GM18870 (cell line): ENCODE measurements around the gene CD151.

Source experiments
- ATAC-seq: cut with Tn5 transposase; IDR thresholded peaks from one replicate; pipeline ENCODE4 v1.9.1; 2021; ENCODE audit warnings: moderate library complexity; ENCODE audit not compliant: unreplicated experiment

The CD151 gene

DNA sequence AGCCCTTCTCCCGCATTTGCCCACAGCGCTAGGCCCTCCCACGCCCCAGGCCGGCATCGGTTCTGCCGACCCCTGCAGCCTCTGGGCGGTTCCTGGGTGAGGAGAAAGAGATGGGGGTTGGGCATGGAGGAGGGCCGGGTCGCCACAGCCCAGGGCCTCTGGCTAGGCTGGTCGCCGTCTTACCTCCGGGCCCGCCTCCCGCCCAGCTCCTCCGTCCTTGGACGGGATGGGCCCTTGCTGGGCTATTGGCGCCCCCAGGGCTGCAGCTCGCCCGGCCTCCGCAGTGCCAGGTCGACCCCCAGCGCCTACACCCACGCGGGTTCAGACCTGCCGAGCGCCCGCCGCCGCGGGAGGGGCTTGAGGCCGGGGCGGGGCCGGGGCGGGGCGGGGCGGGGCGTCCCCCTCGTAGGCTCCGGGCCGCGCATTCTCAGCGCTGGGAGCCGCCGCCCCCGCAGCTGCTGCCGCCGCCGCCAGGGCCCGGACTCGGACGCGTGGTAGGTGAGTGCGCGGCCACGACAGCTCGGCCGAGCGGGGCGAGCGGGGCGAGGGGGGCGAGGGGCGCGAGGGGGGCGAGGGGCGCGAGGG is at the start of gene CD151:
TSS of gene CD151 (plus strand) at position 424 of the 585 bp plus-strand sequence. CDS start 3,118 bp downstream, outside the sequence.
- ATAC-seq = no peak

DNA sequence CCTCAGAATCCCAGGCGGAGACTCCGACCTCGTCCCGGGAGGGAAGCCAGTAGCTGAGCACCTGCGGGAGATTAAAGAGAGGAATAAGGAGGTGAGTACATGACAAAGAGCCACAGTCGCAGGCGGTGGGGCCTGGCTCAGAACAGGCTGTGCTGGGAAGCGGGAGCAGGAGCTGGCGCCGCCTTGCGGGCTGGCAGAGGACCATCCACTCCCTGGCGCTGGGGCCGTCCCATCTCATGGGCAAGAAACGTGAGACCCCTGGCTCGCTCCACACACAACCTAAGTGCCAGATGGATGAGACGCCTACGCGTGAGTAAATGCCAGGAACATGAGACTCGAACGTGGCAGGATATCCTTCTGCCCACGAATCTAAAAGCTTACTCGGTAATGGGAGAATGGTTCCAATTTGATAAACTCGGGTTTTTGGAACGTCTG is 49.2 kb upstream of the CD151 start:
- ATAC-seq = no peak

DNA sequence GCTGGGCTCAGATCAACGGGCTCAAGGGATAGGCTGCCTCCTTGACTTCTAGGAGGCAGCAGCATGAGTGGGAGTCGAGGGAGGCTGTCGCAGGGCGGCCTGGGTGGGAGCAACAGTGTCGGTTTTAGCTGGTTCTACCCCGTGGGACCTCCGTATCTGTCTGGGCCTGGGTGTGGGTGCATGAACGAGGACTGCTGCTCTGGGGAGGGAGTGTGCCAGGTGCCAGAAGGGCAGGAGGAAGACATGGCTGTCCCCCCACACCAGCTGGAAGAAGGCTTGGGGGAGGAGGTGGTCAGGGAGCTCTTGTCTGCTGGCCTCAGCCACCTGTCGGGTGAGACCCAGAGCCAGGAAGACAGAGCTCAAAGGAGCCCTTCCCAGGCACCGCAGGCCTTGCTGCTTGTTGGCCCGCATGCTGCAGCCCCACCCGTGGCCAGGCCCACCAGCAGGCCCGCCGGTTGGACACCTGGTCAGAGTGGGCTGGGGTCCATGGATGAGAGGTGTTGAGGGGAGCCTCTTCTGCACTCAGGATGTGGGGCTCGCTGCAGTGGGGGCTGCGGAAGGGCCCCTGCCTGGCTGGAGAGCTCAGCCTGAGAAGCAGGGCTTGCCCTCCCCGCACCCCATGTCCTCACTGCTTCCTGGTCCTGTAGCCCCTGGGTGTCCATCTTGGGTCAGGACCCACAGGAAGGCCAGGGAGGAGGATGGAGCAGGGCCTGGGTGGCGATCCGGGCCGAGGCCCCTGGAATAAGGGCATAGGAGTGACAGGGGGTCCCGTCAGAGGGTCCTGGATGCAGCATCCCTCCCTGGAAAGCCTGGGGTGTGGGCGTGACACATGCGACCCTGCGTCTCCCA is 46.3 kb upstream of the CD151 start:
- no peak for ATAC-seq

DNA sequence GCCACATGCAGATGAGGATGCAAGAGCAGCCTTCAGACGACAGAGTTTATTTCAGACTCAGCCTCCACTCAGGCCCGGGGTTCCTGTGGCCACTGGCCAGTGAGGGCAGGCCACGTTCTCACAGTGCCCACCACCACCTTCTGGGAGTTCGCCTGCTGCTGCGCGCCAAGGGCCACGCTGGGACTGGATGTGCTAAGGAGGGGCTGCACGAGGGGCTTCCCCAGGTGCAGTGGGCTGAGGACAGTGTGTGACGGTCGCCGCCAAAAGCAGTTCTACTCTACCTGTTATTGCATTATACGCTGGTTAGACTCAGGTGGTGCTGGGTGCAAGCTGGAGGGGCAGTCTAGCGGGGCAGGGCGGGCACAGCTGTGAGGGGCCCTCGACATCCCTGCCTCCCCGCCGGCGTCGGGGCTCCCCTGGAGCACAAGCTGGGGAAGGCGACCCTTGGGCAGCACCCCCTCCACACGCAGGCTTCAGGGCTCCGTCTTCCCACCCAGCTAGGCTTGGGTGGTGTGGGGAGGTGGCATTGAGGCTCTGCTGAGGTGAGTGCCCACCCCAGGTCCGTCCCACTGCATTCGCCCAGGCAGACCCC is 45.6 kb upstream of the CD151 start:
- ATAC-seq = no peak

DNA sequence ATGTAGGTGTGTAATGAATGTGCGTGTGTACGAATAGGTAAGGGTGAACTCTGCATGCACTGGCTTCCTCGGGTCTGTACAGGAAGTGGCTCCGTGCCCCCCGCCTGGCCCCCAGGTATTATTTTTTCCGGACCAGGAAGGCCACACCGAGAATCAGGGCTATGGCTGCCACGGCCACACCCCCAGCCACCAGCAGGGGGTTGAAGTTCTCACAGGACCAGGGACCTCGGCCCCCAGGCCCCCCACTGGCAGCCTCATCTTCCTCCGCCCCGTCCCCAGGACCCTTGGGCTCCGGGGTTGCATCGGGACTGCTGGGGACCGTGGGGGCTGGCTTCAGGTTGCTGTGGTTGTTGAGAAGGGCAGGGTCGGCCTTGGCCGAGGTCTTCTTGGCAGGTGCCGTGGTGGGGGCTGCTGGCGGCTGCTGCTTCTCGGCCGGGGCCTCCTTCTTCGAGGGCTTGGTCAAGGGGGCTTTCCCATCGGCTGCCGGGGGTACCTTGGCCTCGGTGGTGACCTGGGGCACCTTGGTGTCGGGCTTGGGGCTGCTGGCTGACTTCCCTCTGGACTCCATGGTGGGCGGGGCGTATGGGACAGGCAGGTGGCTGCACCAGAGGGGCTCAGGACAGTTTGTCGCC is 44.6 kb upstream of the CD151 start:
- no peak for ATAC-seq

DNA sequence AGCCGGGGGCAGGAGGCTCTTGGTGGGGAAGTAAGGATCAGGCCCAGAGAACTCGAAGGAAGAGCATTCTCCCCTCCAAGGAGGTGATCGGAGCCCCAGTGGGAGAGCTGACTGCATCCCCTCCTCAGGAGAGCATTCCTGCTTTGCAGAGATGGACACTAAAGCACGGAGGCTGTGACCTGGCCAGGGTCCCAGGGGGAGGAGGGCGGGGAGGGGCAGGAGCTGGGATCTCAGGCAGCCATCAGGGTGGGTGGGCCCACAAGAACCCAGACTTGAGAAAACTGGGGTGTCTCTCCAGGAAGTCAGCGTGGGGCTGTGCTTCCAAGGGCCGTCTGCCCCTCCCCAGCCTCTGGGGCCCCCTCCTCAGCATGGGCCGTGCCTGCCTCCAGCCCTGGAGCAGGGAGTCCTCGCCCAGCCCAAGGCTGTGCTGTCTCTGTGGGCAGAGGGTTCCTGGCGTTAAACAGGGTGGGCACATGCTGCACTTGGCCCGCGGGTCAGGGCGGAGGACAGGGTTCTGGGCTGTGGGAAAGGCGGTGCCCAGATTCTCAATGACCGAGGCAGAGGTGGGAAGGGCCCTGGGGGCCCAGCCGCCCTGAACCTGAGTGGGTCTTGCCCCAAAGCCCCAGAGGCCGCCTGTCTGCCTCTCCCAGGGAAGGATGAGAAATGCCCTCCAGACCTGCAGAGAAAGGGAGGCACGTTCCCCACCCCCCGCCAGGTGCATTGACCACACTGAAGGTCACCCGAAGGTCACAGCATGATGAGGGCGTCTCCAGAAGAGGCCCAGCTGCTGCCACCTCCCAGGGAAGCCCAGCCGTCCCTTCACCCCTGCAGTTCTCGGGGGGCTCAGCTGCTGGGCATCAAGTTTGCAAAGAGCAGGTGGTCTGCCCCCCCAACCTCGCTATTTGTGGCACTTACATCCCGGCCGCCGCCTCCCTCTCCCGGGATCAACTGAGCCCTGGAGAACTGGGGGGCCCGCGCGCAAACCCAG is 43.5 kb upstream of the CD151 start:
- no peak for ATAC-seq

DNA sequence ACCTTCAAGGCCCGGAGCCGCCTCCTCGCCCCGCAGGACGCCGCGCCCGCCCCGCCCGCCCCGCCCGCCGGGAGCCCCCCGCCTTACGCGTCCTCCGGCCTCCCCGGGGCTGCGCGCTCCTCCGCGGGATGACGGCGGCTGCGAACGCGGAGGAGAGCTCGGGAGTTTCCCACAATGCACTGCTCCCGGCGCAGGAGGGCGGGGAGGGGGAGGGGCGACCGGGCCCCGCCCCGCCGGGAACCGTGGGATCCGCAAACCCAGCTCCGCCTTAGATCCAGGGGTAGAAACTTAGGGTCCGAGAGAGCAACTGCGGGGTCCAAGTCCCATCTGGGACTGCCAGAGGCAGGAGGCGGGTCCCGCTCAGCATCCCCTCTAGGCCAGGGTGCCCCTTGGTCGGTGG is 42.8 kb upstream of the CD151 start, which contains the start of gene CEND1:
TSS of gene CEND1 (minus strand) at position 148 of the 400 bp plus-strand sequence. CDS start 1,514 bp downstream, outside the sequence.
- no peak for ATAC-seq

DNA sequence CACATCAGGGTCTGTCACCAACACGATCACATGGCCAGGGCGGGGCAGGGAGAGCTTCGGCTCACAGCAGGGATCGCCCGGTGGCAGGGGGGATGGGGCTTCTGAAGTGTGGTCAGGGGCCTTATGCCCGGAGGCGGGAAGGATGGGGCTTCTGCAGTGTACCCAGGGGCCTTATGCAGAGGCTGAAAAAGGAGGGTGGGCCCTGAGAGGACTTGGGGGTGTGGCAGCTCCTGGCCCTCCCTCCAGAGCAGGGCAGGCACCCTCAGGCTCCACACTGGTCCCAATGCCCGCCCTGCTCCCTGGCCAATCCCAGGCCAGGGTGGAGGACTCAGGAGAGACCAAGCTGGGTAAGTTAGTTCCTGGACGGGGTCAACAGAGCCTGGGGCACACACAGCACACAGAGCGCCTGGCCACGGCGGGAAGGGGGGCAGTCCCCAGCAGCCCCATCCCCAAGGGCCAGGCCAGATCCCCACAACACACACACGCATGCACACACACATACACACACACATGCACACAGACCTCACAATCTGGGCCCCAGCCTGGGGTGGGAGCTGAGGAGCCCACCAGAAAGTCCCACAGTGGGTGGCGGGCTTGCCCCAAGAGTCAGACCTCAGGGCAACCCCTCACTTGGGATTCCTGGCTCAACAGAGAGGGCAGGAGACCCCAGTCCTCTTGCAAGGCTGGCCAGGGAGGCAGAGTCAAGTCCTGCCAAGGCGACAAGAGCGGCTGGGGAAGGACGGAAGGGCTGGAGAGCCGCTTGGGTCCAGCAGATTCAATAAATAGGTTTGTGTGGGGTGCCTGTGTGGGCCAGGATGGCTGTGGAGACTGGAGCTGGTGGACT is 41.8 kb upstream of the CD151 start:
- ATAC-seq = no peak

DNA sequence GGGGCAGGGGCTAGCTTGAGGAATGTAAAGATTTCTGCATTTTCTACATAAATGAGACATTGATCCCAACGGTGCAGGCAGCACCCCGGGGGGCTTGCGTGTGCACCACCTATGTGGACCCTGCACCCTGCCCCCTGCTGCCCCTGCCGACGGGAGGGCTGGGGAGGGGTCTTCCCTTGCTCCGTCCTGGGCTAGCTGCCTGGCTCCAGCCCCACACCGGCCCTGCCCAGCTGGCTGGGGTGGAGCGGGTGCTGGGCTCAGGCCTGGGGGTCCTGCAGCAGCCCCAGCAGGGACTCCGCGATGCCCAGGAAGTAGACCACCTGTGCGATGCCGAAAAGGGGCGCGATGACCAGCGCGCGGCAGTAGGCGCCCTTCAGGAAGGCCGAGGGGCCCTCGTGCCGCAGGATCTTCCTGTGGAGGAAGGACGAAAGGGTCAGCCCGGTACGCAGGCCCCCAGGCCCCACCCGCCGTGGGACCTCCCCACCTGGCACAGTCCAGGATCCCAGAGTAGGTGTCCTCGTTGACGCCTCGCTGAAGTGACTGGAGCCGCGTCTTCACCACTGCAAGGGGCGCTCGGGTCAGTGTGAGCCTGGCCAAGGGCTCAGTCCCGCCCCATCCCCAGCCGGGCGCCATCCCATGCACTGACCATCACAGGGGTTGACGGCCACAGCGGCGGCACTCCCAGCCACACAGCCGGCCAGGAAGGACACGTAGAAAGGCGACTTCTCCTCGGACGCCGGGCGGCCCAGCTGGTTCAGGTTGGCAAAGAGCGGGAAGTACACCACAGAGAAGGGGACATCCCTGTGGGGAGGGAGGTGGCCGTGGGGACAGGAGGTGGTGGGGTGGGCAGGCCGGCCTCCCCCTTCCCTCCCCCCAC is 40.9 kb upstream of the CD151 start:
- no peak for ATAC-seq

DNA sequence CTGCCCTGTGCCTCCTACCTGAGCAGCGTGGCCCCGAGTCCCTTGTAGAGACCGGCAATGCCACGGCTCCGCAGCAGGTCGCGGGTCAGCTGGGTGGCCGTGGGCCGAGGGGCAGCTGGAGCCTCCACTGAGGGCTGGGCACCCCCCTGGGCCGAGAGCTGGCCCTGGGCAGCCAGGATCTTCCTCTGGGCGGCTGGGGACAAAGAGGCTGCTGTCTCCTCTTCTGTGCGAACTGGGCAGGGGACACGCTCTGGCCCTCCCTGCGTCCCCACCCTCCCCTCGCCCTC is 40.3 kb upstream of the CD151 start:
- no peak for ATAC-seq

DNA sequence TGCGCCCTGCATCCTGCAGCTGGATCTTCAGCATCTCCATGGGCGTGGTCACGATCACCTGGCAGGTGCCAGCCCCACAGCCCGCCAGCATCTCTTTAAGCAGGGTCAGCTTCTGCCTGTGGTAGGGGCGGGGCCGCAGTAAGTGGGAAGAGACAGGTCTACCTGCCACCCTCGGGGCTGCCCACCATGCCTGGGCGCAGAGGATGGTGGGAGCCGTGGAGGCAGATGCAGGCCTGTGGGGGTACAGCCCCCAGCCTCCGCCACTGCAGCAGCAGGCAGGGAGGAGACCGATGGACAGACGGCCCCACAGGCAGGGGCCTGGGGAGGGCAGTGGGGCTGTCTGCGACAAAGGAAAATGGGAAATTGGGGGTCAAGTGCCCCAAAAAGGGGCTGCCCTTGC is 39.9 kb upstream of the CD151 start:
- ATAC-seq = no peak

DNA sequence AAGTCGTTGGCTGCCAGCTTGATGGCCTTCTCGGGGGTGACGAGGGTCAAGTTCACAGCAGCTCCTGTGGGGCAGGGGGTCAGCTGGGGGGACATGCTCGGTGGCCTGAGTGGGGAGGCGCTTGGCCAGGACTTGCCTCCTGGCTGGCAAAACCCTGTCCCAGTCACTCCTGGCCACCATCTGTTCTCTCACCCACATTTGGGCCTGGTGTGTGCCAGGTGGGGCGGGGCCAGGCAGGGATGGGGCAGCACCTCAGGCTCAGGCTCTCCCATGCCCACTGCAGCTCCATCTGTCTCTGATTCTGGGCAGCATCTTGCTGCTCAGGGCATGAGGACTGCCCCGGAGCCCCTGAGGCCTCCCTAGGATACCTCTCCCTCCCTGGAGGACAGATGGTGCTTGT is 39.2 kb upstream of the CD151 start:
- no peak for ATAC-seq

DNA sequence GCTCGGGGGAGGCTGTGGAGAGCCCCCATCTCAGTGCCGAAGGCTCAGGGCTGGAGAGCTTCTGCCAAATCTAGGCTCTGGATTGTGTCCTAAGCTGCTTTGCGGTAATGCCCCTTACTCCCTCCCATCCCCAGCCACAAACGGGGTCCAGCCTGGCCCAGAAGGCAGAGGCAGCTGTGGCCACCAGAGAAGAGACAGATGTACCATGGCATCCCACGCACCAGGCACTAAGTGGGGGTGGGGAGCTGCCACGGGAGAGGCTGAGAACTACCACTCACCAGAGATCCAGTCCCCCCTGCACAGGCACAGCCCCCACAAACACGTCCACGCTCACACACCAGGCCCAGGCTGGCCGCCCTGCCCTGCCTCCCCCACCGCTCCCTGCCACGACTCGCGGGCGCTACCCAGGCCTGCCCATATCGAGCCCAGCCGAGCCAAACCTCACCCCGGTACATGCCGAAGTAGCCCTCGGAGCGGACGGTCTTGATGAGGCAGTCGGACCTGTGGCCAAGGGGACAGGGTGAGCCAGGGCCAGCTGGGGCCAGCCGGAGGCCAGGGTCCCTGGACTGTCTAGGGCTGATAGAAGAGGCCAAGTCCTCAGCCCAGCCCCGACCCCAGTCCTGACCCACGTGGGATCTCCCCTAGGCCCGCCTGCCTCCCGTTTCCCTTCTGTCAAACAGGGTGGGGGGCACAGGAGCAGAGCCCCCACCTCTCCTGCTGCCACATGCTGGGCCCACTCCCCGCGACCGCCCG is 38.6 kb upstream of the CD151 start:
- no peak for ATAC-seq

DNA sequence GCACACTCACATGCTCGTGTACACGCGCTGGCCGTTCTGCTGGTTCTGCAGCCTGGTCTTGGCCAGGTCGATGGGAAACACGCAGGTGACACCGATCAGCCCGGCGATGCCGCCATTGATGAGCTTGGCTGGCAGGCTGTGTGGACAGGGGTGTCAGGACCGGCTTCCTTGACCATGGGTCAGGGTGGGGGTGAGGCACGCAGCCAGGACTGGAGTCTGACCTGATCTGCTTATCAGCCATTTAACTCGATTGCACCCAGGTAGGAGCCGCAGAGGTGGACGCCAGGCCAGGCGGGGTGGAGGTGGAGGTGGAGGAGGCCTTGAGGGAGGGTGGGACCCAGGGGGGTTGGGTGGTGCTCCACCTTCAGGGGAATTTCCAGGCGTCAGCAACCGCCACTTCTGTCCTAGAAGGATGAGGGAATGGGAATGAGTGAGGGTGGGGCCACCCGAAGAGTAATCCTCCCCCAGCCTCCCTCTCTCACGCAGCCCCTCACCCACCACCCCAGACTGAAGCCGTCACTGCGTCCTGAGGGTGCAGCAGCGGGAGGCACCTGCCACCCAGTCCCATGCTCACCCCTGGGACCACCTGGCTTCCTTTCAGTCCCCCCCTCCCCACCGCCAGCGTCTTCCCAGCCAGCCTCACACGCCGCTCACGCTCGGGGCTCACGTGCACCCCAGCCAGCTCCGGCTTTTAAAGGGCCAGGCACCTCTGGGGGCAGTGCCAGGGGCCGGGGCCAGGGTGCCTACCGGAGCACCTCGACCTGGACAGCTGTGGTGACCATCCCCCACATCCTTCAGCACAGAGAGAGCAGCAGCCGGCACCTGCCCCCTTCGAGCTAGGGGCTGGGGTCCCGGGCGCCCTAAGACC is 37.8 kb upstream of the CD151 start:
- ATAC-seq = no peak

DNA sequence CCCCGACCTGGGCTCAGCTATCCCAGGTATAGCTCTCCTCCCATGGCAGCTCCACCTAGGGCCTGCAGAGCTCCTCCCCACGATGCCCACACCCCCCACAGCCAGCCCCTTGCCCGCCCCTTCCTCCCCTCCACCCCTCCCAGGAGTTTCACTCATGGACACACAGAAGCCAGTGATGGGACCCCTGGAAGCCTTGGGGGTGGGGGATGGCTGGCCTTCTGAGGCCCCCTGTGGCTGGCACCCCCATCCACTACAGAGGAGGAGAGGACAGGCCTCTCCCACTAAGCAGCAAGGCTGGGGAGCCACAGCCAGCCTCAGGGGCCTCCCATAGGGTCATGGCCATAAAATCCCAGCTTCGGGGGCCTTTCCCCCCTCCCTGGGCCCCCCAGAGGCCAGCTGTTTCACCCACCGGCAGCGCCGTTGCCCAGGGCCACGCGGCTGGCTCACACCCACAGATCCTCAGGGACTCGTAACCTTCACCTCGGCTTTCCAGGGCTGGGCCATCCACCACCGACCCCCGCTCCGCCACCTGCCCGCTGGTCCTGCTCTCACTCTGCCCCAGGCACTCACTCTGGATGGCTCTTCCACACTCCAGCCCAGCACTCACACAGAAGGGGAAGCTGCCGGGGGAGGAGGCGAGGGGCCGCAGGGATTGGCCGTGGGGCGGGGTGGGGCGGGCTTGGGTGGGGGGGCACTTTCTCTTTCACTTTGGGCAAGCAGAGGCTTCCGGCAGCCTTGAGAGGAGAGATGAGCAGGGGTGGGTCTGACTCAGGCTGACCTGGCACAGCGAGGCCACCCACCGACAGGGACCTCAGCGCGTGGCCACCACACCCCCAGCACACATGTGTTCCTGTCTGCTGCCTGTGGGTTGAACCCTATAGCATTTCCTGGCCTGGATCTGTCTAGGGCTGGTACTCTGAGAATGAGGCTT is 36.9 kb upstream of the CD151 start:
- ATAC-seq = no peak
